H9 (cell line): ENCODE data around the gene TSR2. TPM values are rescaled to one million over a fixed set of nuclear protein-coding genes. Genes with fewer than 3 reads are reported as not detected.

Experiments
- DNase-seq: peaks from one replicate; pipeline ENCODE4 v3.0.0-alpha.2; 2017
- H2AFZ ChIP-seq: one replicate; pipeline ENCODE4 v1.6.1; 2013; ENCODE audit warnings: mild to moderate bottlenecking, low read length, control low read depth, moderate library complexity
- H2AK5ac ChIP-seq: 2 replicates; pipeline ENCODE4 v1.6.1; 2013; ENCODE audit warnings: low read length, control low read depth, mixed read lengths; ENCODE audit not compliant: insufficient read length
- H2BK120ac ChIP-seq: one replicate; pipeline ENCODE4 v1.6.1; 2013; ENCODE audit warnings: low read depth, mild to moderate bottlenecking, low read length, control low read depth, inconsistent platforms; ENCODE audit not compliant: poor library complexity, severe bottlenecking
- H2BK12ac ChIP-seq: 2 replicates; pipeline ENCODE4 v1.6.1; 2013; ENCODE audit warnings: low read length, control low read depth, mixed read lengths, low read depth; ENCODE audit not compliant: insufficient read length
- H2BK15ac ChIP-seq: 2 replicates; pipeline ENCODE4 v1.6.1; 2013; ENCODE audit warnings: low read depth, low read length, control low read depth
- H2BK20ac ChIP-seq: one replicate; pipeline ENCODE4 v1.6.1; 2013; ENCODE audit warnings: low read depth, mild to moderate bottlenecking, low read length, control low read depth, inconsistent platforms; ENCODE audit not compliant: poor library complexity, severe bottlenecking
- H2BK5ac ChIP-seq: 2 replicates; pipeline ENCODE4 v1.6.1; 2013; ENCODE audit warnings: low read length, control low read depth, mixed read lengths; ENCODE audit not compliant: insufficient read length
- H3K14ac ChIP-seq: 2 replicates; pipeline ENCODE4 v1.6.1; 2013; ENCODE audit warnings: low read length, control low read depth; ENCODE audit not compliant: insufficient read depth
- H3K18ac ChIP-seq: 2 replicates; pipeline ENCODE4 v1.6.1; 2013; ENCODE audit warnings: low read depth, mild to moderate bottlenecking, mixed read lengths, low read length, control low read depth; ENCODE audit not compliant: insufficient read length
- H3K23ac ChIP-seq: 2 replicates; pipeline ENCODE4 v1.6.1; 2013; ENCODE audit warnings: low read length, control low read depth, mixed read lengths, low read depth; ENCODE audit not compliant: insufficient read length
- H3K23me2 ChIP-seq: 2 replicates; pipeline ENCODE4 v1.6.1; 2013; ENCODE audit warnings: low read depth, mild to moderate bottlenecking, mixed read lengths, low read length, control low read depth; ENCODE audit not compliant: insufficient read length, poor library complexity, severe bottlenecking
- H3K27ac ChIP-seq: 2 replicates; pipeline ENCODE4 v1.5.1; 2013; ENCODE audit warnings: low read length, control low read depth, mixed read lengths, low read depth; ENCODE audit not compliant: insufficient read length
- H3K27me3 ChIP-seq: 2 replicates; pipeline ENCODE4 v1.6.1; 2013; ENCODE audit warnings: low read length, control low read depth, inconsistent platforms; ENCODE audit not compliant: insufficient read depth
- H3K4ac ChIP-seq: 2 replicates; pipeline ENCODE4 v1.6.1; 2013; ENCODE audit warnings: low read depth, mild to moderate bottlenecking, control low read depth, inconsistent platforms, low read length, moderate library complexity
- H3K4me1 ChIP-seq: 2 replicates; pipeline ENCODE4 v1.6.1; 2013; ENCODE audit warnings: low read length, control low read depth, inconsistent platforms; ENCODE audit not compliant: insufficient read depth
- H3K4me2 ChIP-seq: 2 replicates; pipeline ENCODE4 v1.6.1; 2013; ENCODE audit warnings: low read length, control low read depth, mixed read lengths; ENCODE audit not compliant: insufficient read length, insufficient read depth
- H3K56ac ChIP-seq: 2 replicates; pipeline ENCODE4 v1.6.1; 2013; ENCODE audit warnings: low read depth, mild to moderate bottlenecking, mixed read lengths, low read length, control low read depth; ENCODE audit not compliant: insufficient read length
- H3K79me1 ChIP-seq: 2 replicates; pipeline ENCODE4 v1.6.1; 2013; ENCODE audit warnings: low read depth, mild to moderate bottlenecking, moderate library complexity, low read length, control low read depth, inconsistent platforms; ENCODE audit not compliant: insufficient read depth, poor library complexity, severe bottlenecking
- H3K79me2 ChIP-seq: 2 replicates; pipeline ENCODE4 v1.6.1; 2013; ENCODE audit warnings: low read length, control low read depth, inconsistent platforms; ENCODE audit not compliant: insufficient read depth
- H3K9ac ChIP-seq: 2 replicates; pipeline ENCODE4 v1.6.1; 2013; ENCODE audit warnings: low read length, control low read depth, mixed read lengths; ENCODE audit not compliant: insufficient read length; ENCODE audit errors: extremely low read depth
- H3K9me3 ChIP-seq: one replicate; pipeline ENCODE4 v1.6.1; 2013; ENCODE audit warnings: low read depth, low read length, inconsistent platforms; ENCODE audit not compliant: control insufficient read depth
- H3T11ph ChIP-seq: one replicate; pipeline ENCODE4 v1.6.1; 2013; ENCODE audit warnings: mild to moderate bottlenecking, low read length, control low read depth, inconsistent platforms
- H4K20me1 ChIP-seq: one replicate; pipeline ENCODE4 v1.6.1; 2013; ENCODE audit not compliant: control insufficient read depth, insufficient read length, insufficient read depth
- H4K5ac ChIP-seq: 2 replicates; pipeline ENCODE4 v1.6.1; 2013; ENCODE audit warnings: low read depth, mild to moderate bottlenecking, mixed read lengths, low read length, control low read depth; ENCODE audit not compliant: insufficient read length
- H4K8ac ChIP-seq: replicated peaks from 2 replicates; pipeline ENCODE4 v1.6.1; 2013; ENCODE audit warnings: low read length, control low read depth, mixed read lengths, low read depth; ENCODE audit not compliant: insufficient read length
- H4K91ac ChIP-seq: 2 replicates; pipeline ENCODE4 v1.6.1; 2013; ENCODE audit warnings: low read depth, mild to moderate bottlenecking, moderate library complexity, mixed read lengths, low read length, control low read depth; ENCODE audit not compliant: insufficient read length
- H3K27ac Mint-ChIP-seq, 3 experiments: 2 replicates in 2 of 3; 3 replicates in 1 of 3; pipeline ENCODE4 v1.8.0; 2020 to 2021; ENCODE audit warnings: mixed read lengths in 3 of 3, mild to moderate bottlenecking in 1 of 3, moderate library complexity in 1 of 3
- H3K27me3 Mint-ChIP-seq: 2 replicates; pipeline ENCODE4 v1.8.0; 2021; ENCODE audit warnings: low read depth, mild to moderate bottlenecking, moderate library complexity, mixed read lengths
- H3K36me3 Mint-ChIP-seq, 3 experiments: 2 replicates in 2 of 3; 3 replicates in 1 of 3; pipeline ENCODE4 v1.8.0; 2020 to 2021; ENCODE audit warnings: low read depth in 3 of 3, mixed read lengths in 3 of 3; ENCODE audit not compliant: insufficient read depth in 1 of 3
- H3K4me1 Mint-ChIP-seq, 2 experiments: 2 replicates each; pipeline ENCODE4 v1.8.0; 2020; ENCODE audit warnings: mixed read lengths in 2 of 2
- H3K4me3 Mint-ChIP-seq, 2 experiments: 2 replicates in 1 of 2; 3 replicates in 1 of 2; pipeline ENCODE4 v1.8.0; 2020 to 2021; ENCODE audit warnings: mild to moderate bottlenecking in 2 of 2, mixed read lengths in 2 of 2, moderate library complexity in 1 of 2
- H3K9me3 Mint-ChIP-seq, 2 experiments: 2 replicates in 1 of 2; 3 replicates in 1 of 2; pipeline ENCODE4 v1.8.0; 2020; ENCODE audit warnings: mild to moderate bottlenecking in 2 of 2, mixed read lengths in 2 of 2, moderate library complexity in 1 of 2
- CTCF ChIP-seq: fragments of 200-600 bp; sonication (generic); conservative IDR thresholded peaks from 3 replicates; pipeline ENCODE4 v1.8.0; 2021; ENCODE audit warnings: antibody characterized with exemption, mild to moderate bottlenecking
- WGBS: extraction: QIAGEN DNeasy Blood & Tissue Kit; methylation state at CpG from one replicate; pipeline ENCODE4 v1.1.7; 2013; ENCODE audit warnings: missing lambda C conversion rate, low lambda C conversion rate, mixed read lengths; ENCODE audit not compliant: insufficient read length; ENCODE audit errors: extremely low coverage; 5-methylcytosine and 5-hydroxymethylcytosine counted together
- total RNA-seq: library from RNA; stranded (reverse); gene quantifications from 2 replicates; pipeline ENCODE4 v1.2.1, GENCODE V29; 2021

Gene TSR2
- total RNA-seq, 1 experiment from 2014 or later: 51.7 TPM

- no peak overlapping the region for H3K4me3 Mint-ChIP-seq
- H3K23ac ChIP-seq: no peak overlapping the region
- peak overlapping the region in 1 of 3 experiments; percentile 55; a peak in 2 of 7 replicates for H3K27ac Mint-ChIP-seq
Observed at GRCh38 chrX:54444752-54445151, 4.5 kb downstream of the TSR2 start.

More at GRCh38 chrX:54444752-54445151, 4.5 kb downstream of the TSR2 start:
- Mint-ChIP-seq H3K36me3 (peaks cover 37 to 68% (median 53%) of the 10 kb centered on the region in 3 experiments), H3K27me3 (no peaks in the 10 kb centered on the region; the same call in 1 of the 2 replicates), H3K4me1 (peaks cover 12 to 16% of the 10 kb centered on the region in 2 experiments), H3K9me3 (peaks cover 68 to 82% of the 10 kb centered on the region in 2 experiments)
- H3T11ph ChIP-seq: no peak overlapping the region
- H3K4me2 ChIP-seq: no peak overlapping the region
- H3K27ac ChIP-seq: no peak overlapping the region
- H2BK20ac ChIP-seq: no peak overlapping the region
- peaks cover 9% of the 10 kb centered on the region; the same call in 1 of the 2 replicates for H3K79me2 ChIP-seq
- no peak overlapping the region for H2BK120ac ChIP-seq
- H4K91ac ChIP-seq: no peak overlapping the region
- H3K4ac ChIP-seq: no peak overlapping the region
- no peak overlapping the region for H4K5ac ChIP-seq
- H3K18ac ChIP-seq: no peak overlapping the region
- H4K8ac ChIP-seq: no peak overlapping the region
- H4K20me1 ChIP-seq: no peaks in the 10 kb centered on the region
- H2AK5ac ChIP-seq: no peak overlapping the region
- no peak overlapping the region for H2BK15ac ChIP-seq
- H2BK5ac ChIP-seq: no peak overlapping the region
- H3K14ac ChIP-seq: no peak overlapping the region
- DNase-seq: no peak
- H3K4me1 ChIP-seq: no peaks in the 10 kb centered on the region
- H3K56ac ChIP-seq: no peak overlapping the region
- H3K23me2 ChIP-seq: peaks cover 3% of the 10 kb centered on the region
- no peak overlapping the region for H3K9ac ChIP-seq
- no CpG with 5 or more reads among the region's 6 CpGs for WGBS
- TF ChIP-seq CTCF: no peak
- H3K9me3 ChIP-seq: peaks cover 25% of the 10 kb centered on the region
- no peaks in the 10 kb centered on the region for H3K27me3 ChIP-seq
- no peak overlapping the region for H2BK12ac ChIP-seq
- no peak overlapping the region for H2AFZ ChIP-seq
- no peaks in the 10 kb centered on the region for H3K79me1 ChIP-seq
